HL-60 (cell line): ENCODE results near the gene TRIM9.
"Not testable (repeated sequence)": the region's sequence is repeated elsewhere in the genome, so short reads cannot be mapped to it uniquely, and the experiment has no call there.

ENCODE experiments used
- DNase-seq, 2 experiments: peaks; one replicate each; pipeline ENCODE4 v3.0.0-alpha.2; 2010 to 2020; ENCODE audit warnings: low read depth in 1 of 2, low spot score in 1 of 2
- H3K27ac ChIP-seq: fragments of 250-450 bp; sonication (Bioruptor Pico); replicated peaks from 2 replicates; pipeline ENCODE4 v1.5.1; 2020; ENCODE audit warnings: mild to moderate bottlenecking, moderate library complexity
- H3K27me3 ChIP-seq: fragments of 250-450 bp; sonication (Bioruptor Pico); 2 replicates; pipeline ENCODE4 v1.5.1; 2021; ENCODE audit warnings: mild to moderate bottlenecking, moderate library complexity; ENCODE audit not compliant: insufficient read depth, poor library complexity, severe bottlenecking
- H3K4me3 ChIP-seq: replicated peaks from 2 replicates; pipeline ENCODE4 v1.5.1; 2011; ENCODE audit warnings: mild to moderate bottlenecking, control low read depth, low read length; ENCODE audit not compliant: insufficient read depth
- CTCF ChIP-seq: IDR thresholded peaks from one replicate; pipeline ENCODE4 v1.5.1; 2011; ENCODE audit warnings: low read length, control low read depth, inconsistent platforms; ENCODE audit not compliant: insufficient read depth
- GABPA ChIP-seq: IDR thresholded peaks from 2 replicates; pipeline ENCODE4 v1.6.1; 2012; ENCODE audit warnings: low read depth
- POLR2AphosphoS5 ChIP-seq: IDR thresholded peaks from 2 replicates; pipeline ENCODE4 v1.6.1; 2012; ENCODE audit warnings: low read depth
- SPI1 ChIP-seq: IDR thresholded peaks from 2 replicates; pipeline ENCODE4 v1.6.1; 2012; ENCODE audit warnings: low read depth, mild to moderate bottlenecking, borderline replicate concordance
- TF ChIP-seq, protein P1 (sequence below): IDR thresholded peaks from 2 replicates; pipeline ENCODE4 v1.6.1; 2012; ENCODE audit warnings: low read depth; ENCODE audit not compliant: insufficient replicate concordance

Gene TRIM9

GRCh38 chr14:50999726-51000125 lies 95.2 kb downstream of the TRIM9 start:
- no peak for DNase-seq
- Histone ChIP-seq H3K27me3 (no peaks in the 10 kb centered on the region), H3K27ac (no peak overlapping the region), H3K4me3 (no peak overlapping the region)
- TF ChIP-seq GABPA (no peak), POLR2AphosphoS5 (no peak), CTCF (no peak), SPI1 (no peak)
- TF ChIP-seq, protein P1, sequence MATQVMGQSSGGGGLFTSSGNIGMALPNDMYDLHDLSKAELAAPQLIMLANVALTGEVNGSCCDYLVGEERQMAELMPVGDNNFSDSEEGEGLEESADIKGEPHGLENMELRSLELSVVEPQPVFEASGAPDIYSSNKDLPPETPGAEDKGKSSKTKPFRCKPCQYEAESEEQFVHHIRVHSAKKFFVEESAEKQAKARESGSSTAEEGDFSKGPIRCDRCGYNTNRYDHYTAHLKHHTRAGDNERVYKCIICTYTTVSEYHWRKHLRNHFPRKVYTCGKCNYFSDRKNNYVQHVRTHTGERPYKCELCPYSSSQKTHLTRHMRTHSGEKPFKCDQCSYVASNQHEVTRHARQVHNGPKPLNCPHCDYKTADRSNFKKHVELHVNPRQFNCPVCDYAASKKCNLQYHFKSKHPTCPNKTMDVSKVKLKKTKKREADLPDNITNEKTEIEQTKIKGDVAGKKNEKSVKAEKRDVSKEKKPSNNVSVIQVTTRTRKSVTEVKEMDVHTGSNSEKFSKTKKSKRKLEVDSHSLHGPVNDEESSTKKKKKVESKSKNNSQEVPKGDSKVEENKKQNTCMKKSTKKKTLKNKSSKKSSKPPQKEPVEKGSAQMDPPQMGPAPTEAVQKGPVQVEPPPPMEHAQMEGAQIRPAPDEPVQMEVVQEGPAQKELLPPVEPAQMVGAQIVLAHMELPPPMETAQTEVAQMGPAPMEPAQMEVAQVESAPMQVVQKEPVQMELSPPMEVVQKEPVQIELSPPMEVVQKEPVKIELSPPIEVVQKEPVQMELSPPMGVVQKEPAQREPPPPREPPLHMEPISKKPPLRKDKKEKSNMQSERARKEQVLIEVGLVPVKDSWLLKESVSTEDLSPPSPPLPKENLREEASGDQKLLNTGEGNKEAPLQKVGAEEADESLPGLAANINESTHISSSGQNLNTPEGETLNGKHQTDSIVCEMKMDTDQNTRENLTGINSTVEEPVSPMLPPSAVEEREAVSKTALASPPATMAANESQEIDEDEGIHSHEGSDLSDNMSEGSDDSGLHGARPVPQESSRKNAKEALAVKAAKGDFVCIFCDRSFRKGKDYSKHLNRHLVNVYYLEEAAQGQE, result no peak

- no peak for TF ChIP-seq CTCF
- no peak for TF ChIP-seq GABPA
- TF ChIP-seq POLR2AphosphoS5, result no peak
- TF ChIP-seq SPI1, result no peak
- TF ChIP-seq, protein P1, result no peak
- DNase-seq, result no peak
- Histone ChIP-seq H3K4me3 (no peak overlapping the region), H3K27ac (no peak overlapping the region), H3K27me3 (no peaks in the 10 kb centered on the region)
Observed at GRCh38 chr14:50998612-50999011, 96.3 kb downstream of the TRIM9 start.

DNA sequence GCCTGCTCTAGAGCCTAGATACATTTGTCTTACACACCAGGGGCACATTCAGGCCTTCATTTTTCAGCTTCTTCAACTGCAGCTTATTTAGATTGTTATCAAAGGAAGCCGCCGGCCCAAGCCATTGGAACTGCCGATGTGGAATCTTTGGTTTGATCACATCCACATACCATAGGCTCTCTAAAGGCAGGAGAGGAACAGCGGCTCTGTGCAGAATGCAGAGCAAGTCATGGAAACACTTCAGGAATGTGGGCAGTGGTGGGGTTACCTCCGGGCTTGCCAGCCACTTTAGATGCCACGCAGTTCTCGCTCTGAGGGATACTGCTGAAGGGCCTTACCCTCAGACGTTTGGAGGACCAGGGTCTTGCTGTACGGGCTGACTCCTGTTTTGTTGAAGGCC lies 97.2 kb downstream of the TRIM9 start:
- DNase-seq, result no peak
- Histone ChIP-seq H3K27ac (no peak overlapping the region), H3K4me3 (no peak overlapping the region), H3K27me3 (no peaks in the 10 kb centered on the region)
- no peak for TF ChIP-seq GABPA
- TF ChIP-seq CTCF, result no peak
- TF ChIP-seq, protein P1, result no peak
- TF ChIP-seq SPI1, result no peak
- no peak for TF ChIP-seq POLR2AphosphoS5

- not testable (repeated sequence) for H3K4me3 ChIP-seq, DNase-seq, H3K27me3 ChIP-seq
Observed at GRCh38 chr14:50994158-50994557, 100.7 kb downstream of the TRIM9 start.

More at GRCh38 chr14:50994158-50994557, 100.7 kb downstream of the TRIM9 start:
- H3K27ac ChIP-seq, result not testable (repeated sequence)
